HT-29 (cell line): ENCODE data around the gene HTR6. TPM values are rescaled to one million over a fixed set of nuclear protein-coding genes. Genes with fewer than 3 reads are reported as not detected.

ENCODE experiments used
- DNase-seq: peaks from one replicate; pipeline ENCODE4 v3.0.0-alpha.2; 2015; ENCODE audit warnings: low spot score
- total RNA-seq: library from RNA; depleted of rRNA; stranded (reverse); fragments of >200 nt; shearing (Covaris generic); gene quantifications from 2 replicates; pipeline ENCODE4 v1.2.3, GENCODE V29; 2014; rRNA removed

HTR6 gene
- total RNA-seq, 1 experiment from 2014 or later: not detected

- DNase-seq: no peak
These were observed 52.8 kb downstream of the HTR6 start for GRCh38 chr1:19717467-19717866.

GRCh38 chr1:19720174-19720573 is 55.5 kb downstream of the HTR6 start:
- DNase-seq: no peak

GRCh38 chr1:19720973-19721372 is 56.3 kb downstream of the HTR6 start:
- DNase-seq: no peak

- DNase-seq: no peak
These were observed 59.2 kb downstream of the HTR6 start for GRCh38 chr1:19723874-19724273.

GRCh38 chr1:19725606-19726005 is 60.9 kb downstream of the HTR6 start:
- no peak for DNase-seq

GRCh38 chr1:19728413-19729145 is 63.9 kb downstream of the HTR6 start:
- DNase-seq: no peak

GRCh38 chr1:19730232-19730631 is 65.6 kb downstream of the HTR6 start:
- no peak for DNase-seq

Other genes with a start within 250 kb of the HTR6 start
- 71.9 and 87.3 TPM in 2 replicates for gene CAPZB, start 179.3 kb upstream of the HTR6 start, total RNA-seq
- 62.3 and 80.6 TPM in 2 replicates for gene NBL1, start 20.6 kb upstream of the HTR6 start, total RNA-seq
- gene TMCO4, start 135.0 kb downstream of the HTR6 start, total RNA-seq: 23.8 and 26.8 TPM in 2 replicates
- not detected in 2 replicates for gene RNF186, start 150.4 kb downstream of the HTR6 start, total RNA-seq
- 3.7 and 4.5 TPM in 2 replicates for gene OTUD3, start 217.5 kb downstream of the HTR6 start, total RNA-seq